Measurements from ENCODE around the gene GIGYF1.

DNA sequence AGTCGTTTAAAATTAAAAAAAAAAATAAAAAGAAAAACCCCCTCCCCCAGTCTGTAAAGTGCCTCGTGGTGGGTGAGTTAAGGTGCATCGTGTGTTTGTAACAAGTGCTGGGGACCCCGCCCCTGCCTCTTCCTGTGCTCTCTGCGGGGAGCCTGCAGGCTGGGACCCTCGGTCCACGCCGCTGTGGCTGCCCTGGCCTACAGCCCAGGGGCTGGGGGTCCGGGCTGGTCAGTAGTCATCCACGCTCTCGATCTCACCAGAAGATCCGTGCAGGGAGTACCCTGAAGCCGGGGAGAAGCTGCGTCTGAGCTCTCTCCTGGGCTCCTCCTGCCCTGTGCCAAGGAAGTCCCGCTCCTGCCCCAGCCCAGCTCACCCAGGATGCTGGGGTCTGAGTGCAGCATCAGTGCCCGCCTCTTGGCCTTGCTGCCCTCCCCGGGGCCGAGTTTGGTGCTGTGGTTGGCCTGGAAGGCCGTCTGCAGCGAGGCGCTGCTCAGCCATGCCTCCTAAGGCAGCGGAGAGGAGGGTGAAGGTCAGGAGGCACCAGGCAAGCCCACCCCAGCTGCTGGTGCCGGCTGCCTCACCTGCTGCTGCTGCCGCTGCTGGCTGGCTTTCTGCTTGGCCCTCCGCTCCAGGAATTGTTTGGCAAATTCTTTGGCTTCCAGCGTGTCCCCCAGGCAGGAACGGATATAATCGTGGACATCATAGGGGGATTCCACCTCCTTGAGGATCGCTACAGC, 12.4 kb downstream of the GIGYF1 start:
- TF ChIP-seq POLR2A (IDR thresholded peaks at IDR 0.05) (no peak), POLR2AphosphoS5 (IDR thresholded peaks at IDR 0.05) (no peak), EP300 (IDR thresholded peaks at IDR 0.05) (no peak)
- TF ChIP-seq, protein P1, sequence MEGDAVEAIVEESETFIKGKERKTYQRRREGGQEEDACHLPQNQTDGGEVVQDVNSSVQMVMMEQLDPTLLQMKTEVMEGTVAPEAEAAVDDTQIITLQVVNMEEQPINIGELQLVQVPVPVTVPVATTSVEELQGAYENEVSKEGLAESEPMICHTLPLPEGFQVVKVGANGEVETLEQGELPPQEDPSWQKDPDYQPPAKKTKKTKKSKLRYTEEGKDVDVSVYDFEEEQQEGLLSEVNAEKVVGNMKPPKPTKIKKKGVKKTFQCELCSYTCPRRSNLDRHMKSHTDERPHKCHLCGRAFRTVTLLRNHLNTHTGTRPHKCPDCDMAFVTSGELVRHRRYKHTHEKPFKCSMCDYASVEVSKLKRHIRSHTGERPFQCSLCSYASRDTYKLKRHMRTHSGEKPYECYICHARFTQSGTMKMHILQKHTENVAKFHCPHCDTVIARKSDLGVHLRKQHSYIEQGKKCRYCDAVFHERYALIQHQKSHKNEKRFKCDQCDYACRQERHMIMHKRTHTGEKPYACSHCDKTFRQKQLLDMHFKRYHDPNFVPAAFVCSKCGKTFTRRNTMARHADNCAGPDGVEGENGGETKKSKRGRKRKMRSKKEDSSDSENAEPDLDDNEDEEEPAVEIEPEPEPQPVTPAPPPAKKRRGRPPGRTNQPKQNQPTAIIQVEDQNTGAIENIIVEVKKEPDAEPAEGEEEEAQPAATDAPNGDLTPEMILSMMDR (IDR thresholded peaks at IDR 0.05): no peak

Data from stomach (tissue), 4 donors.